Activated naive CD8-positive, alpha-beta T cell treated with anti-CD3 and anti-CD28 coated beads, Interleukin-2, amount 50 U/mL, for 24 hours (primary cell): ENCODE data around the gene UBALD1.

Source experiments
- ATAC-seq: fragments of 150-1000 bp; cut with Tn5 transposase; one replicate; pipeline ENCODE4 v1.10.0; 2021
- DNase-seq: peaks from one replicate; pipeline ENCODE4 v3.0.0; 2021
- H3K27ac Mint-ChIP-seq: one replicate; pipeline ENCODE4 v1.8.0; 2021; ENCODE audit warnings: mild to moderate bottlenecking, mixed read lengths
- H3K27me3 Mint-ChIP-seq: one replicate; pipeline ENCODE4 v1.8.0; 2021; ENCODE audit warnings: mixed read lengths
- H3K36me3 Mint-ChIP-seq: one replicate; pipeline ENCODE4 v1.8.0; 2021; ENCODE audit warnings: low read depth, mixed read lengths
- H3K4me1 Mint-ChIP-seq: one replicate; pipeline ENCODE4 v1.8.0; 2021; ENCODE audit warnings: mixed read lengths
- H3K4me3 Mint-ChIP-seq: one replicate; pipeline ENCODE4 v1.8.0; 2021; ENCODE audit warnings: mild to moderate bottlenecking, moderate library complexity, mixed read lengths
- H3K9me3 Mint-ChIP-seq: one replicate; pipeline ENCODE4 v1.8.0; 2021; ENCODE audit warnings: mixed read lengths

The UBALD1 gene

DNA sequence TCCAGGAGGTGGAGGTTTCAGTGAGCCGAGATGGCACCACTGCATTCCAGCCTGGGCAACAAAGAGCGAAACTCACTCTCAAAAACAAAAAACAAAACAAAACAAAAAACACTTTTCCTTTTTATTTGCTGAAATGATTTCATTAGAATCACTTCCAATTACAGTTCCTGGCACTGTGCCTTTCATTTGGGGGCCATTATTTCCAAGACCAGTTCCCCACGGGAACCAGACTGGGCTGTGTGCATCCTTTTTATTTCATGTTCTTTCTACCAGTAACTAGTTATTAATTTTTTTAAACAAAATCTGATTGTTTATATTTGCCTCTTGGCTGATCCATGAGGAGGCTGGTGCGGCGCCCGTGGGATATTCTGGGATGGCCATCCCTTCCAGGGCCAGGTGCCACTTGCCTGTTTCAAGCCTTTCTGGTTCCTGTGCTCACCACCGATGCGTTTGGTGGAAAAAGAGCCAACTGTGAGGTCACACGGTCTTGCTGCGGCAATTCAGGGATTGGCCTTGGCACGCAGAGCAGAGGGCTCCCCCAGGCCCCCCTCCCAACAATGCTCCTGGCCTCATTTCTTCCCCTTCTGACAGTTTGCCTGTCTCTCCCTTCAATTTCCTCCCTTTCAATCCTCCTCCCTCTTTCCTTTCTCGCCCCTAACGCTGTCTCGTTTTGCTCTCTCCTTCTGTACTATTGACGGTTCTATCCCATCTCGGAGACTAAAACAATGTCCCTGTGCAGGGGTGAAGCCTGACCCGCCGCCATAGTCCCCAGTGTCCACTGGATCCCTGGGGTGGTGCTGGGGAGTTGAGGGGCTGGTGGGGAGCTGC is 13.4 kb downstream of the UBALD1 start:
- Mint-ChIP-seq H3K36me3 (no peaks in the 10 kb centered on the region), H3K4me3 (no peak overlapping the region), H3K27ac (no peak overlapping the region), H3K9me3 (no peaks in the 10 kb centered on the region), H3K4me1 (no peaks in the 10 kb centered on the region), H3K27me3 (peaks cover 4% of the 10 kb centered on the region)
- no peak for ATAC-seq
- DNase-seq, result no peak

DNA sequence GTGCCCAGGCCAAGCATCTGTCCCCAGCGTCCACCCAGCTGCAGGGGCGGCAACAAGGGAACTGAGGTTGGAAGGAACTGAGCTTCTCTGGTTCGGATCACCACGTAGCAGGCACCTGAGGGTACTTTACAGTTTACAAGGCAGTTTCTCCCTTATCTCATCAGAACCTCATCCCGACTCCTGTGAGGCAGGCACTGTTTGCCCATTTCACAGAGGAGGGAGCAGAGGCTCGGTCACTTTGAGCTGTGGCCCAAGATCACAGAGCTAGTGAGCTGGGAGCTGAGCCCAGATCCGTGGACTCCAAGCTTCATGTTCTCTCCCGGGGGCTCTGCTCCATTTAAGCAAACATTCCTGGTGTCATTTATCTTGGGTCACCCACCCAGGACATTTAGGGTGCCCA is 15.1 kb downstream of the UBALD1 start:
- Mint-ChIP-seq H3K27me3 (peaks cover 4% of the 10 kb centered on the region), H3K36me3 (no peaks in the 10 kb centered on the region), H3K27ac (no peak overlapping the region), H3K4me1 (no peaks in the 10 kb centered on the region), H3K4me3 (no peak overlapping the region), H3K9me3 (no peaks in the 10 kb centered on the region)
- ATAC-seq (no peak), DNase-seq (no peak)

GRCh38 chr16:4599037-4599436 is 15.7 kb downstream of the UBALD1 start:
- Mint-ChIP-seq H3K4me1 (no peaks in the 10 kb centered on the region), H3K9me3 (no peaks in the 10 kb centered on the region), H3K27me3 (peaks cover 4% of the 10 kb centered on the region), H3K4me3 (no peak overlapping the region), H3K27ac (no peak overlapping the region), H3K36me3 (no peaks in the 10 kb centered on the region)
- DNase-seq, result no peak
- ATAC-seq, result no peak

DNA sequence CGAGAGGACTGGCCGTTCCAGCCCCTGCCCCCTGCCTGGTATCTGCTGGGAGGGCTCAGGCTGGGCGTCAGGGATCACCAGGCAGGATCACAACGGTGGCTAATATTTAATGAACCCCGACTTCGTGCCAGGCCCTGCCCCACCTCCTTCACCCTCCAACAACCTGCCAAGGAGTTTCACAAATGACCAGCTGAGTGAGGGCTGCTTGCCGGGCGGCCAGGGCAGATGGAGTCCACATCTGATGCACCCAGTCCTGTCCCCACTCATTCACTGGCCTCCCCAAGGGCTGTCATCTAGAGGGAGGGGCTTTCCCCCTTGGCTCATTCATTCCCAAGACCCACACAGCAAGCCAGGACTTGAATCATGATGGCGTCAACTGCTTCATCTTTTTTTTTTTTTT is 17.5 kb downstream of the UBALD1 start:
- H3K4me1 Mint-ChIP-seq, result no peaks in the 10 kb centered on the region
- no peak overlapping the region for H3K4me3 Mint-ChIP-seq
- peaks cover 4% of the 10 kb centered on the region for H3K27me3 Mint-ChIP-seq
- no peak overlapping the region for H3K27ac Mint-ChIP-seq
- H3K9me3 Mint-ChIP-seq, result no peaks in the 10 kb centered on the region
- ATAC-seq (no peak), DNase-seq (no peak)
- no peaks in the 10 kb centered on the region for H3K36me3 Mint-ChIP-seq

DNA sequence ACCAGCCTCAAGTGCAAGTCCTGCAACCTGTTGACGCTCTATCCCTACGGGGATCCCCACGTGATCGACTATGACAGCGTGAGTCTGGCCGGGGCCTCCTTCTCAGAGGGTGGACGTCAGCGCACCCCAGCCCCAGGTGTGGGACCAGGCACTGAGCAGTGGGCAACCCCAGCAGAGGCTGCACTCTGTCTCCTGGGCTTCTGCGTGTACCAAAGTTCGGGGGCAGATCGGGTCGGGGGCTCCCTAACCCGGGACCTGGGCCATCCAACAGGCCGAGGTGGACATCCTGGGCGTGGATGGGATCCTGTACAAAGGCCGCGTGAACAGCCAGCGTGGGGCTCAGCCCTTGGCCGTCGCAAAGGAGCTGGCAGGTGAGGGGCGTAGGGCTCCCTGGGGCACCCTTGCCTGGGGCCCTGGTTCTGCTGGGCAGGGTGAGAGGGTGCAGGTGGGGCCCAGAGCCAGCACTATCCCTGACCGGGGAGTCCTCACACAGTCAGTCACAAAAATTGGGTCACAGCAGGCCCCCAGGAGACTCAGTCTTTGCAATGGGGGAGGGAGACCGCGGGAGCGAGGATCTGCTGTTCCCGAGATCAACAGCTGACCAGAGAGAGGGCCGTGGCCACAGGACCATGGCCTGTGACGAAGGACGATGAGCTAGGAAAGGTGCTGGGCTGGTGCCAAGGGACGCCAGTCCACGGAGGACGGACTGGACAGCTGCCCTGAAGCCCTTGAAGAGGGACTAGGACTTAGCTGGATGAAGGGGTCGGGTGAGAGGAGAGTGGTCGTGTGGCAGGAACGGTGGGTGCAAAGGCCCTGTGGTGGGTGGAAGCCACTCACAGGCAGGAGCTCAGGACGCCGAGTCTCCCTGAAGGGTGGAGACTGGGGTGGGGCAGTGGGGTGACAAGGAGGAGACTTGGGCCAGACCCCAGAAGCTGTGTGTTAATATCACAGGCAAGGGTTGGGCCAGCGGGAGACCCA is 20.0 kb downstream of the UBALD1 start:
- ATAC-seq, result no peak
- Mint-ChIP-seq H3K27ac (no peak overlapping the region), H3K36me3 (no peaks in the 10 kb centered on the region), H3K27me3 (peaks cover 1% of the 10 kb centered on the region), H3K9me3 (no peaks in the 10 kb centered on the region), H3K4me3 (no peak overlapping the region), H3K4me1 (no peaks in the 10 kb centered on the region)
- DNase-seq, result no peak

DNA sequence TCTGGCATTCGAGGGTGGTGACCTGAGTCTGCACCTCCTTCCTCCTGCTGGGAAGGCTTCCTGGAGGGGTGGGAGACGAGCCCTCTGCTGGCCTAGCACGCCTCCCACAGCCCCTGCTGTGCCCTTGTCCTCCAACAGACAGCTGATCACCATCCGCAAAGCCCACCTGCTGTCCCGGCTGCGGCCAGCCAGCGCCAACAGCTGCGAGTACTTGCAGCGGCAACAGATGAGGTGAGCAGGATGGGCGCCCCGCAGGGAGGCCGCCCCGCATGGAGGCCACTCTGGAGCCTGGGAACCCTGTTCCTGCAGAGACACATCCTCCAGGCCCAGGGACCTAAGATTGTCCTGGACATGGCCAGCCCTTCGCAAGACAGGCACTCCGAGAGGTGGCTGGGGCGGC is 21.6 kb downstream of the UBALD1 start:
- H3K27ac Mint-ChIP-seq, result no peak overlapping the region
- no peak for ATAC-seq
- no peaks in the 10 kb centered on the region for H3K36me3 Mint-ChIP-seq
- no peaks in the 10 kb centered on the region for H3K9me3 Mint-ChIP-seq
- no peak overlapping the region for H3K4me3 Mint-ChIP-seq
- H3K4me1 Mint-ChIP-seq, result no peaks in the 10 kb centered on the region
- H3K27me3 Mint-ChIP-seq, result no peaks in the 10 kb centered on the region
- no peak for DNase-seq

- DNase-seq (no peak), ATAC-seq (no peak)
- no peak overlapping the region for H3K4me3 Mint-ChIP-seq
Observed at GRCh38 chr16:4591706-4592470, 22.8 kb downstream of the UBALD1 start.

GRCh38 chr16:4591191-4591590 is 23.5 kb downstream of the UBALD1 start:
- DNase-seq (no peak), ATAC-seq (no peak)
- H3K9me3 Mint-ChIP-seq, result no peaks in the 10 kb centered on the region
- no peak overlapping the region for H3K4me3 Mint-ChIP-seq
- no peaks in the 10 kb centered on the region for H3K4me1 Mint-ChIP-seq
- H3K27me3 Mint-ChIP-seq, result peaks cover 4% of the 10 kb centered on the region
- H3K27ac Mint-ChIP-seq, result no peak overlapping the region
- no peaks in the 10 kb centered on the region for H3K36me3 Mint-ChIP-seq

More at GRCh38 chr16:4591706-4592470, 22.8 kb downstream of the UBALD1 start:
- Mint-ChIP-seq H3K27me3 (no peaks in the 10 kb centered on the region), H3K36me3 (no peaks in the 10 kb centered on the region), H3K27ac (no peak overlapping the region), H3K9me3 (no peaks in the 10 kb centered on the region), H3K4me1 (no peaks in the 10 kb centered on the region)

DNA sequence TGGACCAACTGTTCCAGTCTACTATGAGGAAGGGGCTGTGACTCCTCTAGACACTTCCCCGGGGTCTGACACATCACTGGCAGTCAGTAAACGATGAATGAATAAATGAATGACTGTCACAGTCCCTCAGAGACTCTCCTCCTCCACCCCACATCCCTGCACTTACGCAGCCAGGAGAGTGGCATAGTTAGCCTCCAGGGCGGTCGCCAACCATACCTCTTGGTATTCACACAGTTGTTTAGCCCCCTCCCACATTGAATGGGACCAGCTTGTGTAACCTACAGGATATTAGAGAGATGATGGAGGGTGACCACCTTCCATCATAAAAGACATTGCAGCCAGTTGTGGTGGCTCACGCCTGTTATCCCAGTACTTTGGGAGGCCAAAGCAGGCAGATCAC is 25.7 kb downstream of the UBALD1 start:
- Mint-ChIP-seq H3K36me3 (no peaks in the 10 kb centered on the region), H3K27me3 (peaks cover 10% of the 10 kb centered on the region), H3K9me3 (no peaks in the 10 kb centered on the region), H3K27ac (no peak overlapping the region), H3K4me3 (no peak overlapping the region), H3K4me1 (no peaks in the 10 kb centered on the region)
- ATAC-seq (no peak), DNase-seq (no peak)

GRCh38 chr16:4588386-4588785 is 26.3 kb downstream of the UBALD1 start:
- H3K36me3 Mint-ChIP-seq, result no peaks in the 10 kb centered on the region
- H3K27ac Mint-ChIP-seq, result no peak overlapping the region
- ATAC-seq (no peak), DNase-seq (no peak)
- H3K9me3 Mint-ChIP-seq, result no peaks in the 10 kb centered on the region
- H3K27me3 Mint-ChIP-seq, result peaks cover 10% of the 10 kb centered on the region
- H3K4me1 Mint-ChIP-seq, result no peaks in the 10 kb centered on the region
- H3K4me3 Mint-ChIP-seq, result no peak overlapping the region

GRCh38 chr16:4586291-4586690 is 28.4 kb downstream of the UBALD1 start:
- no peak for DNase-seq
- Mint-ChIP-seq H3K4me3 (no peak overlapping the region), H3K9me3 (no peaks in the 10 kb centered on the region), H3K4me1 (no peaks in the 10 kb centered on the region), H3K36me3 (no peaks in the 10 kb centered on the region), H3K27me3 (peaks cover 10% of the 10 kb centered on the region), H3K27ac (no peak overlapping the region)
- ATAC-seq, result no peak

DNA sequence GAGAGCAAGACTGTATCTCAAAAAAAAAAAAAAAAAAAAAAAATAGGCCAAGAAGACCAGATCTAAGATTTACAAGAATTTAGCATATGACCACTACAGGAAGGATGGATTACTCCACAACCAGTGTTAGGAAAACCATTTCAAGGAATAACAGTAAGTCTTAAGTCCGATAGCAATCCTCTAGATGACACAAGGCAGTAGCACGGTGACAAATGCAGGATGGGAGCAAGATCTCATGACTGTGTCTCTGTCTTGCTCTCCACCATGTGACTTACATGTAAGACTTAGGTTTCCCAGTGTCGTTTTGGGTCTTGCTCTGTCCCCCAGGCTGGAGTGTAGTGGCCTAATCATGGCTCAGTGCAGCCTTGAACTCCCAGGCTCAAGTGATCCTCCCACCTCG is 30.8 kb downstream of the UBALD1 start:
- H3K4me3 Mint-ChIP-seq, result no peak overlapping the region
- no peaks in the 10 kb centered on the region for H3K4me1 Mint-ChIP-seq
- ATAC-seq (no peak), DNase-seq (no peak)
- H3K27ac Mint-ChIP-seq, result no peak overlapping the region
- no peaks in the 10 kb centered on the region for H3K9me3 Mint-ChIP-seq
- H3K27me3 Mint-ChIP-seq, result peaks cover 10% of the 10 kb centered on the region
- H3K36me3 Mint-ChIP-seq, result no peaks in the 10 kb centered on the region

- no peaks in the 10 kb centered on the region for H3K9me3 Mint-ChIP-seq
- no peak overlapping the region for H3K4me3 Mint-ChIP-seq
- H3K4me1 Mint-ChIP-seq, result no peaks in the 10 kb centered on the region
- no peaks in the 10 kb centered on the region for H3K27me3 Mint-ChIP-seq
- H3K27ac Mint-ChIP-seq, result no peak overlapping the region
- H3K36me3 Mint-ChIP-seq, result no peaks in the 10 kb centered on the region
- ATAC-seq (no peak), DNase-seq (no peak)
Observed at GRCh38 chr16:4580250-4580649, 34.4 kb downstream of the UBALD1 start.

DNA sequence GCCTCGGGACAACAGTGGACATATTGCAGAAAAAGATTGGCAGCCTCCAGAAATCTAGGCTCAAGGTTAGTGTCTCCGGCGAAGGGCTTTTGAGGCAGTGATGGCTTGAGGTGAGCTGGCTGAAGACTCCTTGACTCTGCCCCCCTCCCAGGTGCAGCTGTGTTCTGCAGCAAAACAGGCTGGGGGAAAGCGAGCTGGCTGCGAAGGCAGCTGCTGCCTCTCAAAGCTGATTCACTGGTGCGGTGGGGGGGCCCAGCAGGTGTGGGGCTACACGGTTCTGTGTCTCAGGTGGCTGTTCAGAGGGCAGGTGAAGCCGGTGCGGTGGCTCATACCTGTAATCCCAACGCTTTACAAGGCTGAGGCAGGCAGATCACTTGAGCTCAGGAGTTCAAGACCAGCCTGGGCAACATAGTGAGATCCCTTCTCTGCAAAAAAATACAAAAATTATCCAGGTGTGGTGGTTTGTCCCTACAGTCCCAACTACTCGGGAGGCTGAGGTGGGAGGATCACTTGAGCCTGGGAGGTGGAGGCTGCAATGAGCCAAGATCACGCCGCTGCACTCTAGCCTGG is 35.6 kb downstream of the UBALD1 start:
- Mint-ChIP-seq H3K9me3 (no peaks in the 10 kb centered on the region), H3K4me3 (no peak overlapping the region), H3K4me1 (no peaks in the 10 kb centered on the region), H3K36me3 (no peaks in the 10 kb centered on the region), H3K27me3 (no peaks in the 10 kb centered on the region), H3K27ac (no peak overlapping the region)
- ATAC-seq, result no peak
- DNase-seq, result no peak
